ENCODE results near the gene HP1BP3.

DNA sequence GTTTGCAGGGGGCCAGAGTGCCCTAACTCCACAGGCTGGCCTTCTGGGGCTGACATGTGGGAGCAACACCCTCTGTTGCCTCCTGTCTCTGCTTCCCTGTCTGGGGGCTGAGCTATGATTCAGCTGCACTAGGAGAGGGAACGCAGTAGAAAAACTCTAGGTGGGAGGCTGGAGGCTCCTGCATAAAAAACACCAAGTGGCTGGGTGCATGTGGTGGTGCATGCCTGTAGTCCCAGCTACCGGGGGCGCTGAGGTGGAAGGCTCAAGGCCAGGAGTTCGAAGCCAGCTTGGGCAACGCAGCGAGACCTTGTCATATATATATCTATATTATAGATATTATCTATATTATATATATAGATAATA lies 74.9 kb downstream of the HP1BP3 start:
- TF ChIP-seq, protein P1, sequence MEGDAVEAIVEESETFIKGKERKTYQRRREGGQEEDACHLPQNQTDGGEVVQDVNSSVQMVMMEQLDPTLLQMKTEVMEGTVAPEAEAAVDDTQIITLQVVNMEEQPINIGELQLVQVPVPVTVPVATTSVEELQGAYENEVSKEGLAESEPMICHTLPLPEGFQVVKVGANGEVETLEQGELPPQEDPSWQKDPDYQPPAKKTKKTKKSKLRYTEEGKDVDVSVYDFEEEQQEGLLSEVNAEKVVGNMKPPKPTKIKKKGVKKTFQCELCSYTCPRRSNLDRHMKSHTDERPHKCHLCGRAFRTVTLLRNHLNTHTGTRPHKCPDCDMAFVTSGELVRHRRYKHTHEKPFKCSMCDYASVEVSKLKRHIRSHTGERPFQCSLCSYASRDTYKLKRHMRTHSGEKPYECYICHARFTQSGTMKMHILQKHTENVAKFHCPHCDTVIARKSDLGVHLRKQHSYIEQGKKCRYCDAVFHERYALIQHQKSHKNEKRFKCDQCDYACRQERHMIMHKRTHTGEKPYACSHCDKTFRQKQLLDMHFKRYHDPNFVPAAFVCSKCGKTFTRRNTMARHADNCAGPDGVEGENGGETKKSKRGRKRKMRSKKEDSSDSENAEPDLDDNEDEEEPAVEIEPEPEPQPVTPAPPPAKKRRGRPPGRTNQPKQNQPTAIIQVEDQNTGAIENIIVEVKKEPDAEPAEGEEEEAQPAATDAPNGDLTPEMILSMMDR (IDR thresholded peaks at IDR 0.05; ENCODE audit: poor library complexity) = no peak
- TF ChIP-seq EZH2 (IDR thresholded peaks at IDR 0.05; ENCODE audit: borderline replicate concordance) (no peak), EZH2phosphoT487 (IDR thresholded peaks at IDR 0.05; ENCODE audit: low read depth, severe bottlenecking, unreplicated experiment) (no peak)

Measured in hepatocyte (in vitro differentiated cells).